Epithelial cell of esophagus (primary cell): ENCODE results near the gene SKP1.

ENCODE experiments used
- DNase-seq: peaks from one replicate; pipeline ENCODE4 v3.0.0; 2010; ENCODE audit warnings: low read depth
- H3K4me3 ChIP-seq: 2 replicates; pipeline ENCODE4 v1.5.1; 2011; ENCODE audit warnings: mild to moderate bottlenecking, low read length, control low read depth
- CTCF ChIP-seq: IDR thresholded peaks from 2 replicates; pipeline ENCODE4 v1.5.1; 2011; ENCODE audit warnings: low read depth, mild to moderate bottlenecking, low read length, control low read depth, inconsistent platforms; ENCODE audit not compliant: insufficient read depth; ENCODE audit errors: missing control alignments

Gene SKP1

GRCh38 chr5:134103397-134103796 lies 73.4 kb downstream of the SKP1 start:
- no peak for TF ChIP-seq CTCF
- DNase-seq: no peak
- no peak overlapping the region for H3K4me3 ChIP-seq

- TF ChIP-seq CTCF: peak; percentile 80
- no peak overlapping the region for H3K4me3 ChIP-seq
- DNase-seq: peak; percentile 28
These were observed 74.9 kb downstream of the SKP1 start for GRCh38 chr5:134101686-134102439.

- peak; percentile 87 for DNase-seq
- TF ChIP-seq CTCF: no peak
- H3K4me3 ChIP-seq: no peak overlapping the region
These were observed 76.3 kb downstream of the SKP1 start for GRCh38 chr5:134100283-134101091.

- TF ChIP-seq CTCF: no peak
These were observed 76.8 kb downstream of the SKP1 start for GRCh38 chr5:134099939-134100282.

GRCh38 chr5:134099288-134099872 lies 77.4 kb downstream of the SKP1 start:
- no peak for TF ChIP-seq CTCF
- no peak overlapping the region for H3K4me3 ChIP-seq

More at GRCh38 chr5:134099939-134100282, 76.8 kb downstream of the SKP1 start:
- H3K4me3 ChIP-seq: no peak overlapping the region
- no peak for DNase-seq

More at GRCh38 chr5:134099288-134099872, 77.4 kb downstream of the SKP1 start:
- no peak for DNase-seq
